ENCODE data around the gene DYNLT2B.
A peak's percentile ranks its signal among the peaks of the same experiment; 100 is the strongest.

DYNLT2B gene

DNA sequence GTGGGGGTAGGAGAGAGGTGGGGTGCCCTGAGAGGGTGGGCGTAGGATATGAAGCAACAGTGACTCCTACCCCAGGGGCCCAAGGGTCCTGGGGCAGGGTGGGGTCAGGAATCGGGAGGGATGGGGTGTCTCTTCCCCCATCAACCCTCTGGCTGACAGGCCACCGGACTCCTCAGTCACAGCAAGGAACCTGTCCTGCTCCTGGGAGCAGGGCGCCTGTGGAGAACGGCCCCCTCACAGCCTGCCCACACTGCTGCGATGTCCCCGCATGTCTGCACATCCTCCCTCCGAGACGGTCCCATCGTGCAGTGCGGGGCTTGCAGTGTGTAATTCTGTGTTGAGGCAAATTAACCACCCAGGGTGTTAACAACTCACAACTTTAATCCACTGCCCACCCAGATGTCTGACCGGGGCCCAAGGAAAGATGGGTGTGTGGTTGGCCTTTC is 17.5 kb upstream of the DYNLT2B start:
- no peak overlapping the region; the same call in 1 of the 2 replicates for H3K9ac ChIP-seq (ENCODE audit: low read length)
- no peaks in the 10 kb centered on the region; the same call in 1 of the 2 replicates for H3K9me3 ChIP-seq (ENCODE audit: low read length)
- no peaks in the 10 kb centered on the region for H3F3A ChIP-seq (ENCODE audit: insufficient read depth, low read length)
- no peaks in the 10 kb centered on the region for H3K9me2 ChIP-seq (ENCODE audit: low read depth, low read length)
- H3K36me3 ChIP-seq (ENCODE audit: insufficient read depth, low read length) = no peaks in the 10 kb centered on the region; the same call in 1 of the 2 replicates
- no peak for TF ChIP-seq EZH2 (IDR thresholded peaks at IDR 0.05; ENCODE audit: borderline replicate concordance, low read length)
- peaks cover 11% of the 10 kb centered on the region; the same call in 1 of the 2 replicates for H3K27me3 ChIP-seq (ENCODE audit: insufficient read depth, low read length)
- no peaks in the 10 kb centered on the region for H3K79me2 ChIP-seq (ENCODE audit: insufficient read depth, low read length)
- peak overlapping the region; percentile 57 for H3K4me2 ChIP-seq (ENCODE audit: low read length)
- no peak overlapping the region for H3K27ac ChIP-seq (ENCODE audit: low read depth, low read length, poor library complexity, severe bottlenecking)
- H3K4me3 ChIP-seq (ENCODE audit: low read depth, low read length, poor library complexity, severe bottlenecking) = peak overlapping the region; percentile 33
- H3K4me1 ChIP-seq (ENCODE audit: insufficient read depth, low read length, severe bottlenecking) = peaks cover 16% of the 10 kb centered on the region
- no peak overlapping the region for H2AFZ ChIP-seq (ENCODE audit: low read length)
- H4K20me1 ChIP-seq (ENCODE audit: insufficient read depth, low read length) = no peaks in the 10 kb centered on the region

DNA sequence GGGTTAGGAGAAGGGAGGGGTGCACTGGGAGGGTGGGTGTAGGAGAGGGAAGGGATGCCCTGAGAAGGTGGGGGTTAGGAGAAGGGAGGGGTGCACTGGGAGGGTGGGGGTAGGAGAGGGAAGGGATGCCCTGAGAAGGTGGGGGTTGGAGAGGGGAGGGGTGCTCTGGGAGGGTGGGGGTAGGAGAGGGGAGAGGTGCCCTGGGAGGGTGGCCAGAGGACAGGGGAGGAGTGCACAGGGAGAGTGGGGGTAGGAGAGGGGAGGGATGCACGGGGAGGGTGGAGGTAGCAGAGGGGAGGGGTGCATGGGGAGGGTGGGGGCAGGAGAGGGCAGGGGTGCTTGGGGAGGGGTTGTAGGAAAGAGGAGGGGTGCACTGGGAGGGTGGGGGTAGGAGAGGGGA is 16.9 kb upstream of the DYNLT2B start:
- H3K4me3 ChIP-seq (ENCODE audit: low read depth, low read length, poor library complexity, severe bottlenecking) = no peak overlapping the region
- H3F3A ChIP-seq (ENCODE audit: insufficient read depth, low read length) = no peaks in the 10 kb centered on the region
- H2AFZ ChIP-seq (ENCODE audit: low read length) = no peak overlapping the region
- H3K27ac ChIP-seq (ENCODE audit: low read depth, low read length, poor library complexity, severe bottlenecking) = no peak overlapping the region
- H3K79me2 ChIP-seq (ENCODE audit: insufficient read depth, low read length) = no peaks in the 10 kb centered on the region
- H3K9me3 ChIP-seq (ENCODE audit: low read length) = no peaks in the 10 kb centered on the region; the same call in 1 of the 2 replicates
- H3K9me2 ChIP-seq (ENCODE audit: low read depth, low read length) = no peaks in the 10 kb centered on the region
- TF ChIP-seq, protein P1, sequence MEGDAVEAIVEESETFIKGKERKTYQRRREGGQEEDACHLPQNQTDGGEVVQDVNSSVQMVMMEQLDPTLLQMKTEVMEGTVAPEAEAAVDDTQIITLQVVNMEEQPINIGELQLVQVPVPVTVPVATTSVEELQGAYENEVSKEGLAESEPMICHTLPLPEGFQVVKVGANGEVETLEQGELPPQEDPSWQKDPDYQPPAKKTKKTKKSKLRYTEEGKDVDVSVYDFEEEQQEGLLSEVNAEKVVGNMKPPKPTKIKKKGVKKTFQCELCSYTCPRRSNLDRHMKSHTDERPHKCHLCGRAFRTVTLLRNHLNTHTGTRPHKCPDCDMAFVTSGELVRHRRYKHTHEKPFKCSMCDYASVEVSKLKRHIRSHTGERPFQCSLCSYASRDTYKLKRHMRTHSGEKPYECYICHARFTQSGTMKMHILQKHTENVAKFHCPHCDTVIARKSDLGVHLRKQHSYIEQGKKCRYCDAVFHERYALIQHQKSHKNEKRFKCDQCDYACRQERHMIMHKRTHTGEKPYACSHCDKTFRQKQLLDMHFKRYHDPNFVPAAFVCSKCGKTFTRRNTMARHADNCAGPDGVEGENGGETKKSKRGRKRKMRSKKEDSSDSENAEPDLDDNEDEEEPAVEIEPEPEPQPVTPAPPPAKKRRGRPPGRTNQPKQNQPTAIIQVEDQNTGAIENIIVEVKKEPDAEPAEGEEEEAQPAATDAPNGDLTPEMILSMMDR (IDR thresholded peaks at IDR 0.05; ENCODE audit: low read length) = no peak
- H3K4me1 ChIP-seq (ENCODE audit: insufficient read depth, low read length, severe bottlenecking) = peaks cover 16% of the 10 kb centered on the region
- H3K36me3 ChIP-seq (ENCODE audit: insufficient read depth, low read length) = no peaks in the 10 kb centered on the region; the same call in 1 of the 2 replicates
- peaks cover 11% of the 10 kb centered on the region; the same call in 1 of the 2 replicates for H3K27me3 ChIP-seq (ENCODE audit: insufficient read depth, low read length)
- H4K20me1 ChIP-seq (ENCODE audit: insufficient read depth, low read length) = no peaks in the 10 kb centered on the region
- H3K4me2 ChIP-seq (ENCODE audit: low read length) = no peak overlapping the region
- no peak overlapping the region for H3K9ac ChIP-seq (ENCODE audit: low read length)

DNA sequence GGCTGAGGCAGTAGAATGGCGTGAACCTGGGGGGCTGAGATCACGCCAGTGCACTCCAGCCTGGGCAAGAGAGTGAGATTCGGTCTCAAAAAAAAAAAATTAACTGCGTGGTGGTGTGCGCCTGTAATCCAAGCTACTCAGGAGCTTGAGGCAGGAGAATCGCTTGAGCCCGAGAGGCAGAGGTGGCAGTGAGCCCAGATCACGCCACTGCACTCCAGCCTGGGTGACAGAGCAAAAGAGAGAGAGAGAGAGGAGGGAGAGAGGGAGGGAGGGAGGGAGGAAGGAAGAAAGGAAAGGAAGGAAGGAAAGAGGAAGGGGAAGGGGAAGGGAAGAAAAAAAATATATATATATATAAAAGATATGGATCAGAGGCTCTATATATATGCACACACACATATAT is 14.1 kb upstream of the DYNLT2B start:
- TF ChIP-seq, protein P1 (IDR thresholded peaks at IDR 0.05; ENCODE audit: low read length) = no peak
- no peak for TF ChIP-seq EZH2 (IDR thresholded peaks at IDR 0.05; ENCODE audit: borderline replicate concordance, low read length)
- H4K20me1 ChIP-seq (ENCODE audit: insufficient read depth, low read length) = no peaks in the 10 kb centered on the region
- no peaks in the 10 kb centered on the region; the same call in 1 of the 2 replicates for H3K9me3 ChIP-seq (ENCODE audit: low read length)
- H3K79me2 ChIP-seq (ENCODE audit: insufficient read depth, low read length) = no peaks in the 10 kb centered on the region
- no peaks in the 10 kb centered on the region for H3K36me3 ChIP-seq (ENCODE audit: insufficient read depth, low read length)
- H3K9me2 ChIP-seq (ENCODE audit: low read depth, low read length) = no peaks in the 10 kb centered on the region
- no peak overlapping the region for H3K27ac ChIP-seq (ENCODE audit: low read depth, low read length, poor library complexity, severe bottlenecking)
- H3K4me1 ChIP-seq (ENCODE audit: insufficient read depth, low read length, severe bottlenecking) = peaks cover 6% of the 10 kb centered on the region
- no peaks in the 10 kb centered on the region for H3F3A ChIP-seq (ENCODE audit: insufficient read depth, low read length)
- peaks cover 2% of the 10 kb centered on the region; the same call in 1 of the 2 replicates for H3K27me3 ChIP-seq (ENCODE audit: insufficient read depth, low read length)
- H3K4me2 ChIP-seq (ENCODE audit: low read length) = no peak overlapping the region
- H3K9ac ChIP-seq (ENCODE audit: low read length) = no peak overlapping the region
- H3K4me3 ChIP-seq (ENCODE audit: low read depth, low read length, poor library complexity, severe bottlenecking) = no peak overlapping the region
- H2AFZ ChIP-seq (ENCODE audit: low read length) = no peak overlapping the region

DNA sequence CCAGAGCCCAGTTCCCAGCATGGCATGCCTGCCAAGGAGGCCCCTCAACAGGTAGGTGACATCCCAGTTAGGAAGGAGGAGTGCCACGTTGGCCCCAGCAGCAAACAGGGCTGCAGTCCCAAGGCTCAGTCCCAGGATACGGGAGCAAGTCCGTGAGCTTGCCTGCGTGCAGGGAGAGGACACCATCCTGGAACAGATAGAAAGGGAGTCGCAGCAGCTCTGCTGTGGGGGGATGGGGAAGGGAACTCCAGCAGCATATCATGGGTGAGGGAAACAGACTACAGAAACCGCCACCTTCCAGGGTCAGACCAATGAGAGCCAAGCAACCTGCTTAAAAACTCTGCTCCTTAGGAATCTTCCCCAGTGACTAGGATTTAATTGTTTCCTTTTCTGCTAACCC is 9.4 kb upstream of the DYNLT2B start:
- H3K79me2 ChIP-seq (ENCODE audit: insufficient read depth, low read length) = no peaks in the 10 kb centered on the region
- H4K20me1 ChIP-seq (ENCODE audit: insufficient read depth, low read length) = no peaks in the 10 kb centered on the region
- H3K36me3 ChIP-seq (ENCODE audit: insufficient read depth, low read length) = no peaks in the 10 kb centered on the region
- H3K27ac ChIP-seq (ENCODE audit: low read depth, low read length, poor library complexity, severe bottlenecking) = no peak overlapping the region
- H3K4me1 ChIP-seq (ENCODE audit: insufficient read depth, low read length, severe bottlenecking) = no peaks in the 10 kb centered on the region
- TF ChIP-seq, protein P1 (IDR thresholded peaks at IDR 0.05; ENCODE audit: low read length) = no peak
- no peak for TF ChIP-seq EZH2 (IDR thresholded peaks at IDR 0.05; ENCODE audit: borderline replicate concordance, low read length)
- no peak overlapping the region for H2AFZ ChIP-seq (ENCODE audit: low read length)
- no peak overlapping the region for H3K4me2 ChIP-seq (ENCODE audit: low read length)
- H3F3A ChIP-seq (ENCODE audit: insufficient read depth, low read length) = no peaks in the 10 kb centered on the region
- no peak overlapping the region for H3K4me3 ChIP-seq (ENCODE audit: low read depth, low read length, poor library complexity, severe bottlenecking)
- H3K9me2 ChIP-seq (ENCODE audit: low read depth, low read length) = no peaks in the 10 kb centered on the region
- H3K27me3 ChIP-seq (ENCODE audit: insufficient read depth, low read length) = no peaks in the 10 kb centered on the region; the same call in 1 of the 2 replicates
- H3K9ac ChIP-seq (ENCODE audit: low read length) = no peak overlapping the region
- no peaks in the 10 kb centered on the region for H3K9me3 ChIP-seq (ENCODE audit: low read length)
